PFSK-1 (cell line): ENCODE data around the gene CD3E.

Experiments used
- FOXP2 ChIP-seq: optimal IDR thresholded peaks from 2 replicates; pipeline ENCODE3; 2011; ENCODE audit warnings: borderline replicate concordance, control low read depth, inconsistent platforms; ENCODE audit not compliant: insufficient read depth; ENCODE audit errors: extremely low read length, extremely low read depth
- POLR2AphosphoS5 ChIP-seq: IDR thresholded peaks from 2 replicates; pipeline ENCODE4 v1.6.1; 2012; ENCODE audit warnings: low read depth, mild to moderate bottlenecking, control low read depth, low read length, moderate library complexity
- SIN3A ChIP-seq: IDR thresholded peaks from 2 replicates; pipeline ENCODE4 v1.6.1; 2012; ENCODE audit warnings: mild to moderate bottlenecking, low read length, moderate library complexity, borderline replicate concordance; ENCODE audit not compliant: insufficient read depth
- TAF1 ChIP-seq: IDR thresholded peaks from 2 replicates; pipeline ENCODE4 v1.6.1; 2012; ENCODE audit warnings: low read length, control low read depth, borderline replicate concordance; ENCODE audit not compliant: insufficient read depth
- TF ChIP-seq, protein P1 (sequence below), 2 experiments: IDR thresholded peaks; 2 replicates each; pipeline versions ENCODE4 v1.6.1 to v1.8.0; 2011 to 2012; ENCODE audit warnings: low read depth in 2 of 2, low read length in 2 of 2, control low read depth in 1 of 2, inconsistent platforms in 1 of 2, mild to moderate bottlenecking in 1 of 2, moderate library complexity in 1 of 2; ENCODE audit not compliant: insufficient read depth in 1 of 2

DNA sequence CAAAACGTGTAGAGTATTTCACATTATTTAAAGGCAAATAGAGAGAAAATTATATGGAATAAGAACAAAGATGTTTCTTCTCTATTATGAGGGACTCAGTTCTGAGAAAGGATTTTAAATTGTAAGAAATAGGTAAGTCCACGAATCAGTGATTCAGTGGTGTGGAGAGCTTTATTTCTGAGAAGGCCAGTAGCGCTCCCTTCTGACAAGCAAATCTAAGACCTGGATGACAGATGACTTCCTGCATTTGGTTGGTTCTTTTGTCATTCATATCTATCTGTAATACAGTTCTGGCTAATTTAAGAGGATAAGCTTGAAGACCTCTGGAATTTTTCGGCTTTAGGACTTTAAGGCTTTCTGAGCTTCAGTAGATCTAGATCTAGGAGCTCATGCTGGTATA is 7.0 kb downstream of the CD3E start:
- TF ChIP-seq TAF1 (no peak), SIN3A (no peak), POLR2AphosphoS5 (no peak), FOXP2 (no peak)
- TF ChIP-seq, protein P1, sequence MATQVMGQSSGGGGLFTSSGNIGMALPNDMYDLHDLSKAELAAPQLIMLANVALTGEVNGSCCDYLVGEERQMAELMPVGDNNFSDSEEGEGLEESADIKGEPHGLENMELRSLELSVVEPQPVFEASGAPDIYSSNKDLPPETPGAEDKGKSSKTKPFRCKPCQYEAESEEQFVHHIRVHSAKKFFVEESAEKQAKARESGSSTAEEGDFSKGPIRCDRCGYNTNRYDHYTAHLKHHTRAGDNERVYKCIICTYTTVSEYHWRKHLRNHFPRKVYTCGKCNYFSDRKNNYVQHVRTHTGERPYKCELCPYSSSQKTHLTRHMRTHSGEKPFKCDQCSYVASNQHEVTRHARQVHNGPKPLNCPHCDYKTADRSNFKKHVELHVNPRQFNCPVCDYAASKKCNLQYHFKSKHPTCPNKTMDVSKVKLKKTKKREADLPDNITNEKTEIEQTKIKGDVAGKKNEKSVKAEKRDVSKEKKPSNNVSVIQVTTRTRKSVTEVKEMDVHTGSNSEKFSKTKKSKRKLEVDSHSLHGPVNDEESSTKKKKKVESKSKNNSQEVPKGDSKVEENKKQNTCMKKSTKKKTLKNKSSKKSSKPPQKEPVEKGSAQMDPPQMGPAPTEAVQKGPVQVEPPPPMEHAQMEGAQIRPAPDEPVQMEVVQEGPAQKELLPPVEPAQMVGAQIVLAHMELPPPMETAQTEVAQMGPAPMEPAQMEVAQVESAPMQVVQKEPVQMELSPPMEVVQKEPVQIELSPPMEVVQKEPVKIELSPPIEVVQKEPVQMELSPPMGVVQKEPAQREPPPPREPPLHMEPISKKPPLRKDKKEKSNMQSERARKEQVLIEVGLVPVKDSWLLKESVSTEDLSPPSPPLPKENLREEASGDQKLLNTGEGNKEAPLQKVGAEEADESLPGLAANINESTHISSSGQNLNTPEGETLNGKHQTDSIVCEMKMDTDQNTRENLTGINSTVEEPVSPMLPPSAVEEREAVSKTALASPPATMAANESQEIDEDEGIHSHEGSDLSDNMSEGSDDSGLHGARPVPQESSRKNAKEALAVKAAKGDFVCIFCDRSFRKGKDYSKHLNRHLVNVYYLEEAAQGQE (IDR thresholded peaks at IDR 0.05; ENCODE audit: insufficient read depth in 1 of 2, low read depth in 2 of 2, low read length in 2 of 2): no peak
